HG03280 (cell line): ENCODE data around the gene LAMC3.
"Not testable (repeated sequence)": the region's sequence is repeated elsewhere in the genome, so short reads cannot be mapped to it uniquely, and the experiment has no call there.

Experiments used
- ATAC-seq: cut with Tn5 transposase; IDR thresholded peaks from one replicate; pipeline ENCODE4 v1.9.1; 2021; ENCODE audit warnings: mild to moderate bottlenecking, moderate library complexity; ENCODE audit not compliant: unreplicated experiment

The LAMC3 gene

DNA sequence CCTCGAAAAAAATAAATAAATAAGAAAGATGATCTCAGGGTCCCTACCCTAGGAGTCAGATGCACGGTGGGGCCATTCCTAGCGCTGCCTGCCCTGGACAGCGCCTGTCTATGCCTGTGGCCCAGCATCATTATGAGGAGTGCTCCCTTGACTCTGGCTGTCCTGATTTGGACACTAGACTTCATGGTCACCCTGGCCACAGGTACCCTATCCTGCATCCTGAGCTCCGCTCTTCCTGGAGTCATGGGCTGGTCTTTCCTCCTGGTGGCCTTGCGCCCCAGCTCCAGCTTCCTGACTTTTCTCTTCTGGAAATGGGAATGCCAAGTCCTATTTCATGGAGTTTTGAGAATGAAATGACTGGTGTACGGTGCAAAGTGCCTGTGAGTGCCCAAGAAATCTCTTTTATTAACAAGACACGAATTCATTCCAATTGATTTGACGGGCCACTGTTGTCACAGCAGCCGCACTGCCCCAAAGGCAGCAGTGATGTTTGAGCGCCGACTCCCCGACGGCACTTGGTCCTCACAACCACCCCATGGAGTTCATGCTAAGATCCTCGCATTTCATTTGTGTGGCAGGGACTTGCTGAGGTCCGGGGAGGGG lies 86.8 kb downstream of the LAMC3 start:
- ATAC-seq, result no peak

DNA sequence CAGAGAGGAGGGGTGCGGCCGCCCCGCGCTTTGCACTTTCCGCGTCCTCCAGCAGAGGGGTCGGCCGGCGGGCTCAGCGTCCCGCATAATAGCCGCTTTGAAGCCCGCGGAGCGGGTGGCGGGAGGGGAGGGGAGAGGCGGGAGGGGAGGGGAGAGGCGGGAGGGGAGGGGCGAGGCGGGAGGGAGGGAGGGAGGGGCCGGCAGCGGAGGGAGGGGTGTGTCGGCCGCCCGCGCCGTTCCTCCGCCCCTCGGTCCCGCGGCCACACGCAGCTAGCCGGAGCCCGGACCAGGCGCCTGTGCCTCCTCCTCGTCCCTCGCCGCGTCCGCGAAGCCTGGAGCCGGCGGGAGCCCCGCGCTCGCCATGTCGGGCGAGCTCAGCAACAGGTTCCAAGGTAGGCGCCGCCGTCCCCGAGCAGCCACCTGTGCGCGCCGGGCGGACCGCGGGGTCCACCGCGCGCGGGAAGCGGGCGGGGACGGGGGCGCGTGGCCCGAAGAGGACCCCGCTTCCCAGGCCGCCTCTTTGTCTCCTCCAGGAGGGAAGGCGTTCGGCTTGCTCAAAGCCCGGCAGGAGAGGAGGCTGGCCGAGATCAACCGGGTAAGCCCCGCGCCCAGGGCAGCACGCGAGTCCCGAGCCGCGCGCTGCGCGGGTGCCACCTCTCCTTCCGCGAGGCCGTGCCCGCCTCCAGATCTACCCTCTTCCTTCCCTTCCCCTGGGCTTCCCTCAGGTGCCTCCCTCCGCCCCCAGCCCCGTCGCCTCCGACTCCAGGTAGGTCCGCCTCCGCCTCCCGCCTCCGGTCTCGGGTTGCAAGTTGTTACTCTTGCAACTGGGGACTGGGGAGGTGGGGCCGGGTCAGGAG lies 87.5 kb downstream of the LAMC3 start, which contains the start of gene AIF1L:
Gene AIF1L, plus strand, starts transcription at position 263 of the 857 bp plus-strand sequence. Its CDS starts 99 bp downstream, at position 362.
- ATAC-seq, result no peak

DNA sequence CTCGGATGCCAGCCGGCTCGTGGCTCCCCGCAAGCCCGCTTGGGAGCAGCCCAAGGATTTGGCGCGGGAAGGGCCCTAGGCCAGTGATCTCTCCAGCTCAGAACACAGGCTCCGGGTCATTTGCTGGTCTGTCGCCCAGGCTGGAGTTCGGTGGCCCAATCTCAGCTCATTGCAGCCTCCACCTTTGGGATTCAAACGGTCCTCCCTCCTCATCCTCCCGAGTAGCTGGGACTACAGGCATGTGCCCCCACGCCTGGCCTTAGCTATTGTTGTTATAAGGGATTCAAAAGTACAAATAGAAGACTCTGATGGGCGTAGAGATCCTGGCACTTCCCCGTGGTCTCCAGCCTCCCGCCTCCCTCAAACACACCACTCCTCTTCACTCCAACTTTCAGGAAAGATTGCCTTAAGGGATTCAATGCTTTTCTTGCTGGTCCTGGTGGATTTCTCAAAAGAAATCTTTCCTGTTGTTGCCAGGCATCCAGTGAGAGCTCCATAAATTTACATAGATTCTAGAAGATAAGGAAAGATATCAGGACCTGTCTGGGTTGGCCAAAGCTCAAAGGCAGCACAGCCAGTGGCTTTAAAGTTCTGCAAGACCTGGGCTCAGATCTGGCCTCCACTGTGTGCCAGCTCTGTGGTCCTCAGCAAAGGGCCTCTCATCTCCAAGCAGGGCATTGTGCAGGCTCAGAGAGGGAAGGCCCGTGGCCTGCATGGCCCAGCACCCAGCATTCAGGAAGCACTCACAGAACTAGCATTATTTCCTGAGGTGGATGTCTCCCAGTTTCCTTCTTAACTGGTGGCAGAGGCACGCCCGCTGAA lies 88.4 kb downstream of the LAMC3 start:
- no peak for ATAC-seq

DNA sequence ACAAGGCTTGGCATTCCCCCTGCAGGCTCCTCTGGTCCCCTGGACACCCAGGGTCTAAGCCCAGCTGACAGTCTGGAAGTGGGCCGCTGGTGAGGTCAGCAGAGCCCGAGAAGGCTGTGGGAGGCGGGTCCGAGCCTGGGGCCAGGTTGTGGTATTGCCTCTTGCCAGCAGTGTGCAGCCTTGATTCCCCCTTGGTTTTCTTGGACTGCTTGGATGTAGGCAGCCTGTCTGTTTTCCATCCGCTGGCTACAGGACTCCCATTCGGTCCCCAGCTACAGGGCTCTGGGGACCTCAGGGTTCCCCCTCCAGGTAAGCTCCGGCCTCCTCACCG lies 88.9 kb downstream of the LAMC3 start:
- ATAC-seq, result no peak

DNA sequence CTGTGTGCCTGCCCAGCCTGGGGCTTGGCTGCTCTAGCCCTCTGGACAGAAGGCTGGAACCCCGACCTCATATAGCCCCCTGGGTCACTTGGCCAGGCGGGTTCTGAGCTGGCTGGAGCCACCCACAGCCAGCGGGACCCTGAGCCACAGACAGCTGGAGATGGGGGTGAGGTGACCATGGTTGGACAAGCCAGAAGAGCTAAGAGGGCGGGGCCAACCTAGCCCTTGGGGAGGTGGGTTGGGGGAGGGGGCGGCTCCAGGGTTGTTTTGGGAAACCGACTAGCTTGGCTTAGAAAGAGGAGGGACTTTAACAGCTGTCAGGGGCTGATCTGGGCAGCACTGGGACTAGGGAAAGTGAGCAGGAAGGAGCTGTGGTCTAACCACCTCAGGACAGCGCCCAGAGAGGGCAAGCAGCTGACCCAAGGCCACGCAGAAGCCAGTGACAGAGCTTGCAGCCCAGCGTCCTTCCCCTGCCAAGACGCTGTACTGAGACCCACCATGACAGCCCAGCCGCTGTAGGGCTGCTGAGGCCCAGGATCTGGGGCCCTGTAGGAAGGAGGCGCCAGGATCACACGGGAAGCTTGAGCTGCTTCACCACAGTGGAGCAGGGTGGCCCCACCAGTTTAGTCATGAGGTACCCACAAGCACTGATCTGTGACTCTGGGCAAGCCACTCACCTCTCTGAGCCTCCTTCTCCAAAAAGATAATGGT lies 89.6 kb downstream of the LAMC3 start:
- ATAC-seq, result no peak

DNA sequence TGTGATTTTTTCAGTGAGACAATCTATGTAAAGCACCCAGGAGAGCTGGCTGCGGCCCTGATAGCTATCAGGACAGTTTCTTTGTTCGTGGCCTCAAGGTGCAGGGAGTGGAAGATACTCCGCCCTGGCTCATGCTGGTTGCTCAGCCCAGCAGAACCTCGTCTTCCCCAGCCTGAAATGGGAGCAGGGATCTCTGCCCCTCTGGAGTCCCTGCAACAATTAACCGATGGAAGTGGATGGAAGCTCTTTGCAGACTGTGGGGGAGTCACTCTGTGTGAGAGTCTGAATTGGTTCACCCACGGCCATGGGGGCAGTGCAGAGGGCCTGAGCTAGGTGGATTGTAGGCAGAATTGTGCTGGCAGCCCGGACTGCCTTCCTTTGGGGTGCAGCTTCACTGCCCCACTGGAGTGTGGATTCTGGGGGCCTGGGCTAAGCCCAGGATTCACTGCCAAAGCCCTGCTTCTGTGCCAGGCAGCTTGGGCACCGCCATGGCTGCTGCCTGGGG lies 90.2 kb downstream of the LAMC3 start:
- no peak for ATAC-seq

DNA sequence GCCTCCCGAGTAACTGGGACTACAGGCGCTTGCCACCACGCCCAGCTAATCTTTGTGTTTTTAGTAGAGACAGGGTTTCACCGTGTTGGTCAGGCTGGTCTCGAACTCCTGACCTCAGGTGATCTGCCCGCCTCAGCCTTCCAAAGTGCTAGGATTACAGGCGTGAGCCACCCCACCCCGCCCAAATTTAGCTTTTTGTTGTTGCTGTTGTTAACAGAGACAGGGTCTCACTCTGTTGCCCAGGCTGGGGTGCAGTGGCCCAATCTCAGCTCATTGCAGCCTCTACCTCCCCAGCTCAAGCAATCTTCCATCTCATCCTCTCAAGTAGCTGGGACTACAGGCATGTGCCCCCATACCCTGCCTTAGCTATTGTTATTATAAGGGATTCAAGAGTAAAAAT lies 90.9 kb downstream of the LAMC3 start:
- ATAC-seq, result not testable (repeated sequence)

DNA sequence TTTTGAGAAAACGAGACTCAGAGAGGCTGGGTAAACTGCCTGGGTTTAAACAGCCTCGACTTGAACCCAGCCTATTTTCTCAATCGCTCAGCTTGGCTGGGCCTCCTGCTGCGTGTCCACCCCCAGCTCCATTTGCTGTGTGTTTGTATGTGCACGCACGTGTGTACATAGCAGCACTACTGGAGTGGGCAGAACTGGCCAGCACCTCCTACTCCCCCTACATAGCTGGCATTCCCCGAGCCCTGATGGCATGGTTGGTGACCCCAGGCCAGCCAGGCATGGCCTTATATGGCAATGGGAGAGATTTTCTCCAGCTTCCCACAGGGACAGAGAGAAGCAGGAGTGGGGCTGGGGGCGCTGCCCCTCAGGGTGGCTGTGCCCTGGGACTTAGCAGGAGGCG lies 91.5 kb downstream of the LAMC3 start:
- no peak for ATAC-seq

DNA sequence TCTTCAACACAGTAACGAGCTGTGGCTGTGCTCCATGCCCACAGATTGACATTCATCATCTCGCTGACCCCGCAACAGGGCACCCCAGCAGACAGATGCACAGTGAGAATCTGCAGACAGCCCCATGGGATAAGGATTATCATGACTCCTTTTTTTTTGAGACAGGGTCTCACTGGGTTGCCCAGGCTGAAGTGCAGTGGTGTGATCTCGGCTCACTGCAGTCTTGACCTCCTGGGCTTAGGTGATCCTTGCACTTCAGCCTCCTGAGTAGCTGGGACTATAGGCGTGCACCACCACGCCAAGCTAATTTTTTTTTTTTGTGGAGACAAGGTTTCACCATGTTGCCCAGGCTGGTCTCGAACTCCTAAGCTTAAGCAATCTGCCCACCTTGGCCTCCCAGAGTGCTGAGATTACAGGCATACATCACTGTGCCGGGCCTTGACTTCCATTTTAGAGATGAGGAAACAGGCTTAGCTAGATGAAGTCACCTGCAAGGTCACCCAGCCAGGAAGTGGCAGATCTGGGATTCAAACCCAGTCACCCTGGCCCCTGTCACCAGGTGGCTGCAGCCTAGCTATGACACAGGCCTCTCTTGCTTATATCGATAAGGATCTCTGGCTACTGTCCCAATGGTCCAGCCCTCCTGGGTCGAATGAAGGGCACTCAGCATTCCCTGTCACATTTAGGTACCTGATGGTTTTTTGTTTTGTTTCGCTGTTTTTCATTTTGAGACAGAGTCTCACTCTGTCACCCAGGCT lies 92.4 kb downstream of the LAMC3 start:
- ATAC-seq, result no peak

DNA sequence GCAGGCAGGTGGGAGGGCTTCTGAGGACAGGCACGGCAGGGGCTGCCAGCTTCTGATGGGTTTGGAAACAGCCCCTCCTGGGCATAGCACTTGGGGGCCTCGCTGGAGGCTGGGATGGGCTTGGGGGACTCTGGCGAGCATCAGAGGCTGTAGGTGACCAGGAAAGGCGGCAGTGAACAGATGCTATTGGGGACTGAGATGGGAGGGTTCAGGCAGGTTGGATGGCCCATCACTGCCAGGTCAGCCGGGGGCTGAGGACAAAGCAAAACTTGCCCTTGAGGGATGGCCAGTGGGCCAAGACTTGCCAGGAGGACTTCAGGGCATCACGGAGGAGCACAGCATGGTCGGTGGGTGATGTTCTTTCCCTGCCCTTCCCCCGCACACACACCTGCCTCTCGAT lies 94.0 kb downstream of the LAMC3 start:
- ATAC-seq, result no peak

DNA sequence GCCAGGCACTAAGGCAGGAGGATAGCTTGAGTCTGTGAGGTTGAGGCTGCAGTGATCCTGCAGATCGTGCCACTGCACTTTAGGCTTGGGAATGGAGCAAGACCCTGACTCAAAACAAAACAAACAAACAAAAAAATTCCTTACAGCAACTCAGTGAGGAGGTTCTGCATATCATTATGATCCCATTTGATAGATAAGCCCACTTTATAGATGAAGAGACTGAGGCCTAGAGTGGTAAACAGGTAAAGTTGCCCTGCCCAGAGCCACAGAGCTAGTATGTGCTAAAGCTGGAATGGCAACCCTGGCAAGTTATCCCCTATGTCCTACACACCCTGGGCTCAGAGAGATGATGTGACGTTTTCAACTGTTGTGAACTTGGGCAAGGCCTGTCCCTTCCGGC lies 94.6 kb downstream of the LAMC3 start:
- no peak for ATAC-seq

DNA sequence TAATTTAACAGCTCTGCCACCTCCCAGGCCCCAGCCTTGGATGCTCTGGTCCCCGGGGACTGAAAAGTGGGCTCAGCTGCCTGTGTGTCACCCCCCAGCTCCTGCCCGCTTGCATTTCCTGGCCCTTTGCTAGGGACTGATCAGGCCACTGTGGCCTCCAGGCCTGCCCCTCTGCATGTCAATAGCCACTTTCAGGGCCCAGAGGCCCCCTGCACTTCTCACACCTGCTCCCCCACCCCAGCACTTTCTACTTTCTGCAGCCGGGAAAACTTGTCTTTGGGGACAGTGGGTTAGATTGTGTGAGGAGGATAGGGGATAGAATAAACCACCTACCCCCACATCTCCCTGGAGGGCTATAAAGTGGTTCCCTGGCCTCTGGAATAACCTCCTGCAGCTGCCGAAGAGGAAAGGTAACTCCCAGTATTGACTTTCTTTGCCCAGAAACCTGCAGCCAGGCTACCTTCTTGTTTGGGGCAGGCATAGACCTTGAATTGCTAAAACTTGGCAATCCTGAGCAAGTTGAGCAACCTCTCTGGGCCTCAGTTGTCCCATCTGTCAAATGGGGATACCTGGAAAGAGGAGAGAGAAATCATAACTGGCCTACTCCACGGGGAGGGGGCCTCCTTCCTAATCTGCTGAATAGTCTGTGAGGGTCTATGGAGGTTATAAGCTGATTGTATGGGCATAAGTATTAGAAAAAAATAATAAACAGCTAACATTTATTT lies 95.2 kb downstream of the LAMC3 start:
- no peak for ATAC-seq

DNA sequence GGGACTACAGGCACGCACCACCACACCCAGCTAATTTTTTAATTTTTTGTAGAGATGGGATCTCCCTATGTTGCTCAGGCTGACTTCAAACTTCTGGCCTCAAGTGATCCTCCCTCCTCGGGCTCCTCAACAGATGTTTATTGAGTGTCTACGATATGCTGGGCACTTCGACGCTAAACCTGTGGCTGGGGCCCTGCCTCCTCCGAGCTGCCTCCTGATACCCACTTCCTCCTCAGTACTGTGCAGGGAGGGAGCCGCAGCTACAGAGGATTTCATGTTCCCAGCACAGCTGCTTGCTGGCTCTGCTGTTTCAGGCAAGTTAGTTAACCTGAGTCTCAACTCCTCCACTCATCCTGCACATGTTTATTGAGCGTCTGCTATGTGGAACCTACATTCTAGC lies 97.0 kb downstream of the LAMC3 start:
- no peak for ATAC-seq

DNA sequence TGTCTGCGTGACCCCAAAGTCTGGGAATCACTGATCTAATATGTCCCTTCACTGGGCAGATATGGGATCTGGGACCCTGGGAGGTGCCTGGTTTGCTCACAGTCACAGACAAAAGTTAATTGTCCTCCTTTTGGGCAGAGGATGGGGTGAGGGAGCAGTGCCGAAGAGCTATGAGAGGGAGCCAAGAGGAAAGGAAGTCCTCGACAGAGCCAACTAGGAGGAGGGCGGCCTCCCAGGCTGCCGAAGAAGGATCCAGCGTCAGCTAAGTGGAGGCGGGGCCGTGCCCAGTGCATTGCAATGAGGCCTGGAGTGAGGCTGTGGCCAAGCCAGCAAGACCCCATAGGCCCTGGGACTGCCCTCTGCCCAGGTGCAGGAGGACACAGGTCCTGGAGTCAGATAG lies 98.8 kb downstream of the LAMC3 start:
- no peak for ATAC-seq

DNA sequence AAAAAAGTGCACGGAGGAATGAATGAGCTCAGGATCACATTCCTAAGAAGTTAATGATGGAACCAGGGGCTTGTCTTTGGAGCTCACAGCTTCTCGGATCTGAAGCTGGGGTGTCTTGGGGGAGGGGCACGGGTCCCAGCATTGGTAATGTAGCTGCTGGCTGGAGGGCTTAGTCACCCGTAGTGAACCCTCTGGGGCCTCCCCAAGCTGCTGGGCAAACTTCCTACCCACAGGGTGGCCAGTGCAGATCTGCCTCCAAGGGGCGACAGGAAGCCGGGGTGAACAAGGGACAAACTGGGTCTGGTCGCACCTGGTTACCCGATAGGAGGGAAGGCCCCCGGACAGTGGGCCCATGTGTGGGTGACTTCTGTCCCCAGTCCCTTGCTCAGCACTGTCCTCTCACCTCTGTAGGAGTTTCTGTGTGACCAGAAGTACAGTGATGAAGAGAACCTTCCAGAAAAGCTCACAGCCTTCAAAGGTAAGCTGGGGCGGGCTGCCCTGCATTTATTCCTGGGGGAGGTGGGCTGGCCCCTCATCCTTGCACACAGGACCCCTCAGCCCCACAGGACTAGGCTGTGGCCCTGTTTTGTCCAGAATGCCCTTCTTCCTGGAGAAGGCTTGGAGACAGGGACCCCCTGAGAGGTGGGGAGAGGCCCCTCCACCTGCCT lies 102.3 kb downstream of the LAMC3 start:
- no peak for ATAC-seq

DNA sequence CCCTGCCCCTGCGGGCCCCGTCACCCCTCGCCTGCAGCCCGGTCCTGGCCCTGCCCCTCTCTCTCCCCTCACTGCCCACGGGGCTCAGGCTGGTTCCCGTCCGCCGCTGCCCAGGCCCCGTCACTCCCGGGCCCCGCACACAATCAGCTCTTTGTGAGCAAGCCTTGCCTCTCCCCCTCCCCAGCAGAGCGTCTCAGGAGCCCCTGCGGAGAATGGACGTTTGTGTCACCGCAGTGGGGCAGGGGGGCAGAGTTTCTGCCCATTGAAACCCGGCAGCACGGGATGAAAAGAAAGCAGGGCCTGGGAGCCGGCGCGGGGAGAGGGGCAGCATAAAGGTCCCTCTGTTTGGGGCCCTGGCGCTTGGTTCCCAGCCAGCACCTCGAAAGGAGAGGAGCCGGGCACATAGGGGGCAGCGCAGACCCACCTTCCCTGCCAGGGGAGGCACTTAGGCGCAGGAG lies 102.9 kb downstream of the LAMC3 start:
- ATAC-seq, result no peak

DNA sequence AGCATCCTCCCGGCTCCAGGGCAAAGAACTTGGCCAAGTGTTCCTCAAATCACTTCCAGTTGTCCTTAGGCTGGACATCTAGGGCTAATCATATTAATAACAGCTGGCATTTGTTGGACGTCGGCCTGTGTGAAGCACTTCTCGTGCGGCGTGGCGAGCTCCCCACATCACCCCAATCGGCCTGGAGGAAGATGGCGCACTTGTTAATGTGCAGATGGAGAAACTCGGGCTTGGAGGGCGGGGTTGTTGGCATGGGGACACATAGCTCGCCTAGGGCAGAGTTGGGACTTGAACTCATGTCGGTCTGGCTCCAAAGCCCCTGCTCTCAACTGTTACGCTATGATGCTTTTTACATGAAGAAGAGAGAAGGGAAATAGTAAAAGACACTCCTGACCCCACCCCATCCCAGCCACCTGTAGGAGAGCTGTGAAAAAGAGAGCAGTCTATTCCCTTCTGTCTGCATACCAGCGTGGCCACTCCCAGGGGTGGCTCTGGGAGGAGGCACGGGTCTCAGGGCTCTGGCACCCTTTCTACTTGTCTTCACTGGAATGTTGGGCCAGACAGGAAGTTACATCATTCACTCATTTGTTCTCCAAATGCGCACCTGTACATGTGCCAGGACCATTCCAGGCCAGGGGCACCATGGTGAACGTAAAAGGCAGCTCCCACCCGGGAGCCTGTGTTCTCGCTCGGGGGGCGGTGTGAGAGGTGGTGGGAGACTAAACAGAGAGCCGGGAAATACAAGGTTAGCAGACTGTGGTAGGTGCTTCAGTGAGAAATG lies 103.6 kb downstream of the LAMC3 start:
- ATAC-seq, result no peak

DNA sequence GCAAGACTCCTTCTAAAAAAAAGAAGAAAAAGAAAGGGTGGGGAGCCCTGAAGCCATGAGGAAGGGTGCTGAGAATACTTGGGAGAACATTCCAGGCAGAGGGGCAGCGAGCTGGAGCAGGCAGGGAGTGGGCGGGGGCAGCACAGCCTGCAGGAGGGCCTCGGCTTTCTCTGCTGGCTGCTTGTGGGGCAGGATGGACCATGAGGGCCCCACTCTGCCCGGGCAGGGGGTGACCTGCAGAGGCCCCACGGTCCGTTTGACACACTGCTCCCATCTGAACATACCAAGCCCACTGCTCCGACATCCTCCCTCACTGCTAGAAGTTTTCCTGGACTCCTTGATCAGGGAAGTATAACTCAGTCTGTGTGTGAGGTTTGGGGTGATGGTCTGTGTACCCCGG lies 104.7 kb downstream of the LAMC3 start:
- no peak for ATAC-seq
